H1 (cell line): ENCODE results near the gene TFF3. TPM values are rescaled to one million over a fixed set of nuclear protein-coding genes. Genes with fewer than 3 reads are reported as not detected.

Experiments used
- CTCF ChIA-PET: fragments of 300-600 bp; sonication (Branson Sonifier 250); formaldehyde crosslinking; loops from one replicate; lab custom pipeline; 2021; ENCODE audit not compliant: partially characterized antibody; lab: Charles Lee
- POLR2A ChIA-PET: fragments of 300-600 bp; sonication (Branson Sonifier 250); formaldehyde crosslinking; loops from one replicate; lab custom pipeline; 2021; ENCODE audit warnings: inconsistent platforms; ENCODE audit not compliant: partially characterized antibody; lab: Charles Lee
- DNase-seq, 2 experiments: peaks; one replicate each; pipeline versions ENCODE4 v3.0.0 to v3.0.0-alpha.2; 2010 to 2022; ENCODE audit warnings: low spot score in 2 of 2, low read depth in 1 of 2, mixed read lengths in 1 of 2
- FAIRE-seq: peaks from 2 replicates; lab custom pipeline; 2011; peaks lifted over from hg19 to GRCh38; lab: Jason Lieb, UNC
- H2AFZ ChIP-seq: 2 replicates; pipeline ENCODE4 v1.8.1; 2012; ENCODE audit warnings: low read length, inconsistent platforms
- H2AK5ac ChIP-seq: 2 replicates; pipeline ENCODE4 v1.6.1; 2013; ENCODE audit warnings: low read depth, low read length
- H2BK120ac ChIP-seq: replicated peaks from 2 replicates; pipeline ENCODE3; 2013; ENCODE audit warnings: low read depth, low read length, inconsistent platforms
- H2BK12ac ChIP-seq: 2 replicates; pipeline ENCODE4 v1.6.1; 2013; ENCODE audit warnings: low read depth, low read length
- H2BK15ac ChIP-seq: 2 replicates; pipeline ENCODE4 v1.6.1; 2013; ENCODE audit warnings: low read length
- H2BK20ac ChIP-seq: 2 replicates; pipeline ENCODE4 v1.6.1; 2013; ENCODE audit warnings: low read length
- H2BK5ac ChIP-seq: 2 replicates; pipeline ENCODE4 v1.6.1; 2013; ENCODE audit warnings: low read depth, low read length
- H3K14ac ChIP-seq: 2 replicates; pipeline ENCODE4 v1.6.1; 2013; ENCODE audit warnings: inconsistent platforms; ENCODE audit not compliant: insufficient read length
- H3K18ac ChIP-seq: 2 replicates; pipeline ENCODE4 v1.6.1; 2013; ENCODE audit warnings: low read length; ENCODE audit errors: extremely low read depth
- H3K23ac ChIP-seq: 2 replicates; pipeline ENCODE4 v1.6.1; 2013; ENCODE audit warnings: inconsistent platforms; ENCODE audit not compliant: insufficient read length
- H3K23me2 ChIP-seq: 2 replicates; pipeline ENCODE4 v1.6.1; 2013; ENCODE audit warnings: low read depth, low read length
- H3K27ac ChIP-seq: 2 replicates; pipeline ENCODE4 v1.6.1; 2011; ENCODE audit warnings: low read depth, low read length, inconsistent platforms
- H3K27me3 ChIP-seq, 4 experiments: replicated peaks in 1 of 4; 1 replicate in 1 of 4; 2 replicates in 3 of 4; pipeline versions ENCODE4 v1.6.1 to v1.8.1; 2011 to 2013; ENCODE audit warnings: low read length in 3 of 4, mild to moderate bottlenecking in 3 of 4, inconsistent platforms in 2 of 4, mixed read lengths in 2 of 4, moderate library complexity in 1 of 4; ENCODE audit not compliant: control insufficient read depth in 3 of 4, insufficient read depth in 3 of 4; ENCODE audit errors: extremely low read depth in 1 of 4
- H3K36me3 ChIP-seq, 4 experiments: 2 replicates each; pipeline versions ENCODE4 v1.6.1 to v1.8.1; 2011 to 2013; ENCODE audit warnings: mild to moderate bottlenecking in 4 of 4, low read length in 3 of 4, moderate library complexity in 2 of 4, control low read depth in 1 of 4, inconsistent platforms in 1 of 4; ENCODE audit not compliant: insufficient read depth in 4 of 4, control insufficient read depth in 2 of 4
- H3K4ac ChIP-seq: replicated peaks from 2 replicates; pipeline ENCODE3; 2013; ENCODE audit warnings: low read length, low read depth, mixed read lengths, inconsistent platforms; ENCODE audit not compliant: insufficient read length
- H3K4me1 ChIP-seq, 4 experiments: replicated peaks in 1 of 4; 1 replicate in 1 of 4; 2 replicates in 3 of 4; pipeline versions ENCODE4 v1.6.1 to v1.8.1; 2011 to 2013; ENCODE audit warnings: low read length in 3 of 4, inconsistent platforms in 2 of 4, mixed read lengths in 1 of 4; ENCODE audit not compliant: insufficient read depth in 4 of 4, control insufficient read depth in 3 of 4
- H3K4me2 ChIP-seq, 2 experiments: 2 replicates each; pipeline versions ENCODE4 v1.6.1 to v1.8.1; 2011 to 2013; ENCODE audit warnings: low read depth in 2 of 2, low read length in 2 of 2, control low read depth in 1 of 2, inconsistent platforms in 1 of 2, mild to moderate bottlenecking in 1 of 2; ENCODE audit not compliant: insufficient read depth in 1 of 2
- H3K4me3 ChIP-seq, 4 experiments: fragments of 200-600, 300-600 bp in 1 of 4; sonication (generic), shearing (Covaris generic), sonication (Bioruptor Twin) in 1 of 4; 2 replicates each; pipeline versions ENCODE4 v1.5.1 to v1.8.1; 2011 to 2016; ENCODE audit warnings: low read length in 4 of 4, low read depth in 3 of 4, control low read depth in 2 of 4, inconsistent platforms in 2 of 4, mild to moderate bottlenecking in 2 of 4, mixed read lengths in 1 of 4, moderate library complexity in 1 of 4; ENCODE audit not compliant: insufficient read depth in 2 of 4; ENCODE audit errors: extremely low read depth in 1 of 4
- H3K56ac ChIP-seq: replicated peaks from 2 replicates; pipeline ENCODE3; 2013; ENCODE audit warnings: low read depth, mild to moderate bottlenecking, mixed read lengths, low read length, inconsistent platforms; ENCODE audit not compliant: insufficient read length
- H3K79me1 ChIP-seq: 2 replicates; pipeline ENCODE4 v1.6.1; 2013; ENCODE audit warnings: low read depth, low read length, control low read depth
- H3K79me2 ChIP-seq, 2 experiments: 2 replicates each; pipeline versions ENCODE4 v1.6.1 to v1.8.1; 2012 to 2013; ENCODE audit warnings: low read length in 2 of 2, mild to moderate bottlenecking in 2 of 2, inconsistent platforms in 1 of 2; ENCODE audit not compliant: insufficient read depth in 2 of 2, control insufficient read depth in 1 of 2
- H3K9ac ChIP-seq, 4 experiments: replicated peaks in 1 of 4; 1 replicate in 1 of 4; 2 replicates in 3 of 4; pipeline versions ENCODE4 v1.6.1 to v1.8.1; 2011 to 2013; ENCODE audit warnings: low read depth in 3 of 4, low read length in 3 of 4, control low read depth in 2 of 4, mild to moderate bottlenecking in 2 of 4, moderate library complexity in 2 of 4, inconsistent platforms in 1 of 4; ENCODE audit errors: extremely low read depth in 1 of 4
- H3K9me3 ChIP-seq, 2 experiments: 2 replicates each; pipeline versions ENCODE4 v1.6.1 to v1.8.1; 2012 to 2013; ENCODE audit warnings: mild to moderate bottlenecking in 2 of 2, moderate library complexity in 2 of 2, control low read depth in 1 of 2, inconsistent platforms in 1 of 2, low read depth in 1 of 2, low read length in 1 of 2, mixed read lengths in 1 of 2; ENCODE audit not compliant: insufficient read depth in 2 of 2
- H4K20me1 ChIP-seq, 2 experiments: replicated peaks in 1 of 2; 2 replicates each; pipeline versions ENCODE3 to v1.8.1; 2011 to 2013; ENCODE audit warnings: inconsistent platforms in 2 of 2, low read length in 2 of 2, mild to moderate bottlenecking in 1 of 2; ENCODE audit not compliant: insufficient read depth in 2 of 2, control insufficient read depth in 1 of 2
- H4K5ac ChIP-seq: 2 replicates; pipeline ENCODE4 v1.6.1; 2013; ENCODE audit warnings: low read length, low read depth, mixed read lengths, inconsistent platforms; ENCODE audit not compliant: insufficient read length
- H4K8ac ChIP-seq: 2 replicates; pipeline ENCODE4 v1.8.0; 2013; ENCODE audit warnings: mild to moderate bottlenecking, moderate library complexity, low read length, inconsistent platforms; ENCODE audit not compliant: insufficient read depth; ENCODE audit errors: extremely low read depth
- H4K91ac ChIP-seq: replicated peaks from 2 replicates; pipeline ENCODE3; 2013; ENCODE audit warnings: low read length, mixed read lengths, inconsistent platforms; ENCODE audit not compliant: insufficient read length
- BACH1 ChIP-seq: IDR thresholded peaks from 2 replicates; pipeline ENCODE4 v1.6.1; 2012; ENCODE audit warnings: low read length, improper control_type of control experiment
- EP300 ChIP-seq, 2 experiments: IDR thresholded peaks; 1 replicate in 1 of 2; 2 replicates in 1 of 2; pipeline ENCODE4 v1.6.1; 2011 to 2012; ENCODE audit warnings: low read depth in 2 of 2, low read length in 2 of 2, mild to moderate bottlenecking in 2 of 2, borderline replicate concordance in 1 of 2, inconsistent platforms in 1 of 2, moderate library complexity in 1 of 2
- KDM5A ChIP-seq: fragments of 200-600 bp; IDR thresholded peaks from 2 replicates; pipeline ENCODE4 v1.7.1; 2012; ENCODE audit warnings: mild to moderate bottlenecking, low read length, inconsistent platforms, mixed read lengths
- NRF1 ChIP-seq: IDR thresholded peaks from 2 replicates; pipeline ENCODE4 v1.6.1; 2011; ENCODE audit warnings: mild to moderate bottlenecking, low read depth, low read length, improper control_type of control experiment
- POU5F1 ChIP-seq: IDR thresholded peaks from 2 replicates; pipeline ENCODE4 v1.6.1; 2011; ENCODE audit warnings: low read depth, mild to moderate bottlenecking, low read length, moderate library complexity
- TBP ChIP-seq: IDR thresholded peaks from 2 replicates; pipeline ENCODE4 v1.6.1; 2011; ENCODE audit warnings: low read depth, low read length, improper control_type of control experiment
- YY1 ChIP-seq: IDR thresholded peaks from 2 replicates; pipeline ENCODE4 v1.6.1; 2011; ENCODE audit warnings: low read depth, mild to moderate bottlenecking, low read length
- WGBS, 2 experiments: shearing (Covaris generic) in 1 of 2; methylation state at CpG; one replicate each; pipeline versions ENCODE4 v1.1.6 to v1.1.7; 2013 to 2015; ENCODE audit warnings: low lambda C conversion rate in 2 of 2, mixed read lengths in 2 of 2, inconsistent platforms in 1 of 2, low coverage in 1 of 2, missing lambda C conversion rate in 1 of 2; ENCODE audit not compliant: insufficient replicate concordance in 2 of 2, insufficient coverage in 1 of 2, insufficient read length in 1 of 2; ENCODE audit errors: extremely low coverage in 1 of 2, missing lambda C conversion rate in 1 of 2; 5-methylcytosine and 5-hydroxymethylcytosine counted together
- polyA plus RNA-seq, 7 experiments: library from polyadenylated mRNA; depleted of rRNA in 3 of 7; stranded (reverse) in 5 of 7; unstranded in 2 of 7; fragments of >200 nt in 5 of 7; fragments of 200-250 nt in 2 of 7; gene quantifications; 1 replicate in 5 of 7; 2 replicates in 1 of 7; 4 replicates in 1 of 7; pipeline versions ENCODE4 v1.2.1 to v1.2.3, GENCODE V29; 2011 to 2013; ENCODE audit warnings: missing spikeins in 2 of 7, mixed read lengths in 2 of 7
- total RNA-seq: library from RNA; stranded (reverse); fragmentation: NEBNext Ultra II Directional; extraction: Animal tissue kit (Norgen Biotek cat#: 25700); gene quantifications from 2 replicates; pipeline ENCODE4 v1.2.1, GENCODE V29; 2021

The TFF3 gene
- total and polyA plus RNA-seq, 2 of the 8 experiments (the other 6 are each of a cell fraction or from before 2014, with no cell fraction given), result 1.7 to 6.7 TPM

- WGBS, 2 experiments, result 95% methylated on average over 13 of the region's 13 CpGs; no CpG with 5 or more reads in 1 of the 2 experiments
- no peak within 1 kb of the TSS for H3K23ac ChIP-seq
- H3K27ac ChIP-seq, result no peak within 1 kb of the TSS
- no peak within 1 kb of the TSS for H2AK5ac ChIP-seq
- no peak within 1 kb of the TSS for H3K4me3 ChIP-seq
- H2BK5ac ChIP-seq, result no peak within 1 kb of the TSS
- peak in 1 of 2 experiments; percentile 39 for DNase-seq
- no peak within 1 kb of the TSS for H2BK12ac ChIP-seq
- no peak within 1 kb of the TSS for H3K56ac ChIP-seq
- no peaks in the 10 kb centered on the region for H3K27me3 ChIP-seq
- no peak within 1 kb of the TSS for H2BK15ac ChIP-seq
- H3K36me3 ChIP-seq, result no peaks in the 10 kb centered on the region
- no peak within 1 kb of the TSS for H3K14ac ChIP-seq
- H4K5ac ChIP-seq, result no peak within 1 kb of the TSS
- H3K4me2 ChIP-seq, result no peak within 1 kb of the TSS
- FAIRE-seq, result no peak
- no peak within 1 kb of the TSS for H3K9ac ChIP-seq
- H3K23me2 ChIP-seq, result no peaks in the 10 kb centered on the region
- H4K91ac ChIP-seq, result no peak within 1 kb of the TSS
- H3K79me2 ChIP-seq, result no peaks in the 10 kb centered on the region
- no peak within 1 kb of the TSS for H2BK120ac ChIP-seq
- H3K18ac ChIP-seq, result no peak within 1 kb of the TSS
- CTCF ChIA-PET, result no interaction called here
- H2BK20ac ChIP-seq, result no peak within 1 kb of the TSS
- no peaks in the 10 kb centered on the region for H3K4me1 ChIP-seq
- no peaks in the 10 kb centered on the region for H3K79me1 ChIP-seq
- H2AFZ ChIP-seq, result no peak within 1 kb of the TSS
- POLR2A ChIA-PET, result no interaction called here
- no peak within 1 kb of the TSS for H3K4ac ChIP-seq
- no peaks in the 10 kb centered on the region for H4K20me1 ChIP-seq
- no peak within 1 kb of the TSS for H4K8ac ChIP-seq
- H3K9me3 ChIP-seq, result no peaks in the 10 kb centered on the region
- no peak for TF ChIP-seq BACH1
- TF ChIP-seq EP300 (IDR thresholded peaks at IDR 0.05; ENCODE audit: borderline replicate concordance in 1 of 2, low read depth in 2 of 2, low read length in 2 of 2), result no peak
- no peak for TF ChIP-seq TBP
- no peak for TF ChIP-seq YY1
- TF ChIP-seq POU5F1, result no peak
- TF ChIP-seq KDM5A, result no peak
- no peak for TF ChIP-seq NRF1
Observed at GRCh38 chr21:42350927-42351426, 35.8 kb upstream of the TFF3 start, which contains the start of gene TFF2. TSS of gene TFF2 (minus strand) at chr21:42350994. CDS start at chr21:42350957, 37 bp downstream.
